GM12878 (cell line): Measurements from ENCODE around the gene ZNF608. TPM values are rescaled to one million over a fixed set of nuclear protein-coding genes. Genes with fewer than 3 reads are reported as not detected.

Experiments
- ATAC-seq: fragments of 200-7000 bp; cut with Tn5 transposase; 3 replicates; pipeline ENCODE4 v1.9.1; 2020; ENCODE audit warnings: mild to moderate bottlenecking, moderate library complexity
- BruUV-seq: library from RNA; stranded (reverse); fragments of 400-500 nt; replicated peaks from 2 replicates; lab custom pipeline; 2021; lab: Mats Ljungman, UMichigan
- CTCF ChIA-PET: fragments of 300-600 bp; sonication (Branson Sonifier 250); formaldehyde crosslinking; extraction: SDS; loops from one replicate; lab custom pipeline; 2021; ENCODE audit warnings: inconsistent platforms; lab: Yijun Ruan, JAX
- POLR2A ChIA-PET: fragments of 350-600 bp; formaldehyde crosslinking; extraction: SDS; loops from one replicate; lab custom pipeline; 2021; ENCODE audit warnings: inconsistent platforms; lab: Charles Lee
- RAD21 ChIA-PET: fragments of 300-600 bp; sonication (Branson Sonifier 250); formaldehyde crosslinking; loops from one replicate; lab custom pipeline; 2023; ENCODE audit warnings: antibody characterized with exemption; ENCODE audit not compliant: unreplicated experiment; lab: Charles Lee
- SMC1A ChIA-PET: fragments of 300-600 bp; sonication (Branson Sonifier 250); formaldehyde crosslinking; loops from one replicate; lab custom pipeline; 2023; ENCODE audit not compliant: unreplicated experiment, uncharacterized antibody; lab: Charles Lee
- DNase-seq: peaks from one replicate; pipeline ENCODE4 v3.0.0-alpha.2; 2011; ENCODE audit warnings: low read depth, low spot score
- FAIRE-seq: peaks from 3 replicates; lab custom pipeline; 2011; peaks lifted over from hg19 to GRCh38; lab: Jason Lieb, UNC
- H2AFZ ChIP-seq: 2 replicates; pipeline ENCODE4 v1.6.0; 2011; ENCODE audit warnings: low read depth, low read length, control low read depth; ENCODE audit not compliant: control insufficient read depth
- H3K27ac ChIP-seq: 2 replicates; pipeline ENCODE4 v1.5.1; 2011; ENCODE audit warnings: control low read depth; ENCODE audit not compliant: control insufficient read depth, insufficient read depth
- H3K27me3 ChIP-seq, 2 experiments: replicated peaks in 1 of 2; 2 replicates each; pipeline versions ENCODE4 v1.6.0 to v1.6.1; 2011; ENCODE audit warnings: low read length in 1 of 2; ENCODE audit not compliant: control insufficient read depth in 2 of 2, insufficient read depth in 2 of 2
- H3K36me3 ChIP-seq, 2 experiments: 2 replicates each; pipeline ENCODE4 v1.5.1; 2011; ENCODE audit warnings: low read length in 1 of 2; ENCODE audit not compliant: control insufficient read depth in 2 of 2, insufficient read depth in 2 of 2
- H3K4me1 ChIP-seq: 2 replicates; pipeline ENCODE4 v1.6.1; 2011; ENCODE audit warnings: mild to moderate bottlenecking, low read length, moderate library complexity, mixed read lengths; ENCODE audit not compliant: control insufficient read depth, insufficient read depth
- H3K4me2 ChIP-seq: 2 replicates; pipeline ENCODE4 v1.6.0; 2011; ENCODE audit warnings: control low read depth; ENCODE audit not compliant: control insufficient read depth, insufficient read depth
- H3K4me3 ChIP-seq: fragments of 200-600 bp; sonication (generic); 2 replicates; pipeline ENCODE4 v1.5.1; 2016
- H3K79me2 ChIP-seq: 2 replicates; pipeline ENCODE4 v1.6.0; 2011; ENCODE audit warnings: low read length; ENCODE audit not compliant: control insufficient read depth, insufficient read depth
- H3K9ac ChIP-seq: 2 replicates; pipeline ENCODE4 v1.8.0; 2011; ENCODE audit warnings: low read length, control low read depth, mixed read lengths; ENCODE audit not compliant: control insufficient read depth, insufficient read depth
- H3K9me3 ChIP-seq: replicated peaks from 3 replicates; pipeline ENCODE4 v1.5.1; 2011; ENCODE audit warnings: mild to moderate bottlenecking, low read length; ENCODE audit not compliant: control insufficient read depth, insufficient read depth
- H4K20me1 ChIP-seq: 2 replicates; pipeline ENCODE4 v1.6.0; 2011; ENCODE audit not compliant: control insufficient read depth, insufficient read depth
- ESRRA ChIP-seq: IDR thresholded peaks from 2 replicates; pipeline ENCODE4 v1.6.1; 2012; ENCODE audit warnings: mild to moderate bottlenecking, low read length, improper control_type of control experiment
- EZH2 ChIP-seq: IDR thresholded peaks from 2 replicates; pipeline ENCODE4 v1.6.1; 2012; ENCODE audit warnings: low read depth, mild to moderate bottlenecking, control low read depth, inconsistent platforms, low read length, borderline replicate concordance; ENCODE audit not compliant: control insufficient read depth
- HSF1 ChIP-seq: fragments of 150-350 bp; IDR thresholded peaks from 2 replicates; pipeline ENCODE4 v1.6.1; 2014; ENCODE audit warnings: mild to moderate bottlenecking, low read depth, low read length
- MYC ChIP-seq: IDR thresholded peaks from 2 replicates; pipeline ENCODE4 v1.6.1; 2011; ENCODE audit warnings: mild to moderate bottlenecking, low read length, moderate library complexity, inconsistent platforms; ENCODE audit not compliant: insufficient read depth, insufficient replicate concordance, insufficient read length, severe bottlenecking
- NFIC ChIP-seq: IDR thresholded peaks from 2 replicates; pipeline ENCODE4 v1.6.1; 2012; ENCODE audit warnings: low read depth, mild to moderate bottlenecking, inconsistent platforms, low read length, moderate library complexity
- NRF1 ChIP-seq: conservative IDR thresholded peaks from 2 replicates; pipeline ENCODE4 v1.6.1; 2011; ENCODE audit warnings: mild to moderate bottlenecking, low read depth, low read length, improper control_type of control experiment
- PAX8 ChIP-seq: fragments of 450-650 bp; IDR thresholded peaks from 2 replicates; pipeline ENCODE4 v1.6.1; 2017; ENCODE audit warnings: mild to moderate bottlenecking, moderate library complexity
- SIX5 ChIP-seq: IDR thresholded peaks from 2 replicates; pipeline ENCODE4 v1.6.1; 2011; ENCODE audit warnings: mild to moderate bottlenecking, low read depth, low read length, moderate library complexity; ENCODE audit not compliant: severe bottlenecking
- SMARCA5 ChIP-seq: fragments of 450-650 bp; IDR thresholded peaks from 2 replicates; pipeline ENCODE4 v1.6.1; 2017; ENCODE audit warnings: mild to moderate bottlenecking
- STAT3 ChIP-seq: IDR thresholded peaks from 2 replicates; pipeline ENCODE4 v1.6.1; 2011; ENCODE audit warnings: low read depth, low read length, improper control_type of control experiment
- SUPT20H ChIP-seq: IDR thresholded peaks from 2 replicates; pipeline ENCODE4 v1.6.1; 2011; ENCODE audit warnings: low read depth, mild to moderate bottlenecking, low read length, moderate library complexity, borderline replicate concordance; ENCODE audit not compliant: control insufficient read depth
- TAF1 ChIP-seq: IDR thresholded peaks from 2 replicates; pipeline ENCODE4 v1.6.1; 2011; ENCODE audit warnings: mild to moderate bottlenecking, low read depth, low read length, borderline replicate concordance
- USF1 ChIP-seq: IDR thresholded peaks from 2 replicates; pipeline ENCODE4 v1.6.1; 2011; ENCODE audit warnings: borderline replicate concordance, low read depth, mild to moderate bottlenecking, moderate library complexity, mixed read lengths, low read length; ENCODE audit not compliant: insufficient read depth; ENCODE audit errors: extremely low read length
- ZNF687 ChIP-seq: fragments of 450-650 bp; IDR thresholded peaks from 2 replicates; pipeline ENCODE4 v1.6.1; 2017; ENCODE audit warnings: mild to moderate bottlenecking, moderate library complexity
- ZSCAN29 ChIP-seq: fragments of 450-650 bp; IDR thresholded peaks from 2 replicates; pipeline ENCODE4 v1.6.1; 2017; ENCODE audit warnings: mild to moderate bottlenecking, moderate library complexity
- WGBS: methylation state at CpG from one replicate; pipeline ENCODE4 v1.1.6; 2016; ENCODE audit warnings: low lambda C conversion rate; ENCODE audit not compliant: insufficient replicate concordance, insufficient coverage; ENCODE audit errors: missing lambda C conversion rate; 5-methylcytosine and 5-hydroxymethylcytosine counted together
- in situ Hi-C: fragments of 300-500 bp; cut with MboI; formaldehyde crosslinking; loops from 9 replicates; pipeline ENCODE4 v1.14.3; 2018; ENCODE audit warnings: mixed read lengths
- intact Hi-C: fragments of 100-400 bp; cut with micrococcal nuclease; formaldehyde crosslinking; loops from one replicate; pipeline ENCODE4 v1.14.2; 2022; ENCODE audit not compliant: unreplicated experiment
- polyA plus RNA-seq, 11 experiments: library from polyadenylated mRNA; depleted of rRNA in 4 of 11; unstranded in 6 of 11; stranded (reverse) in 5 of 11; fragments of >200 nt; fragmentation: Nextera tagmentation in 4 of 11; fragmentation: Illumina TruSeq in 1 of 11; extraction: Ambion mirVana in 4 of 11; extraction: Trizol in 1 of 11; gene quantifications; 1 replicate in 1 of 11; 2 replicates in 10 of 11; pipeline versions ENCODE4 v1.2.1 to v1.2.3, GENCODE V29; 2011 to 2016; ENCODE audit warnings: inconsistent platforms in 2 of 11, missing spikeins in 2 of 11, low read depth in 1 of 11
- total RNA-seq, 4 experiments: library from RNA; depleted of rRNA in 3 of 4; stranded (reverse); fragments of >200 nt in 3 of 4; fragmentation: Illumina TruSeq in 1 of 4; extraction: Trizol in 1 of 4; gene quantifications; 2 replicates each; pipeline versions ENCODE4 v1.2.1 to v1.2.3, GENCODE V29; 2013 to 2021

The ZNF608 gene
- total and polyA plus RNA-seq, 10 of the 15 experiments (the other 5 are each of a cell fraction or from before 2014, with no cell fraction given): 0.19 to 6.7 (median 0.64) TPM

GRCh38 chr5:124780011-124780410 is 33.6 kb upstream of the ZNF608 start:
- ATAC-seq: no peak
- Histone ChIP-seq H3K4me1 (no peaks in the 10 kb centered on the region), H4K20me1 (no peaks in the 10 kb centered on the region), H3K27ac (no peak overlapping the region), H3K27me3 (no peaks in the 10 kb centered on the region), H3K9me3 (no peaks in the 10 kb centered on the region; the same call in 2 of the 3 replicates), H3K9ac (no peak overlapping the region), H3K4me3 (no peak overlapping the region), H3K4me2 (no peak overlapping the region), H3K36me3 (no peaks in the 10 kb centered on the region), H3K79me2 (no peaks in the 10 kb centered on the region), H2AFZ (no peak overlapping the region)
- intact Hi-C loops (no loop called here), in situ Hi-C loops (no loop called here)
- no TSS peak for BruUV-seq
- ChIA-PET CTCF (no interaction called here), POLR2A (no interaction called here), RAD21 (no interaction called here), SMC1A (no interaction called here)
- 56% methylated on average over 4 of the region's 4 CpGs for WGBS
- DNase-seq: no peak
- no peak for FAIRE-seq
- TF ChIP-seq USF1 (no peak), ESRRA (no peak), NRF1 (no peak), PAX8 (no peak), SIX5 (no peak), ZNF687 (no peak), STAT3 (no peak), NFIC (no peak), SMARCA5 (no peak), TAF1 (no peak), MYC (no peak), EZH2 (no peak), HSF1 (no peak), SUPT20H (no peak), ZSCAN29 (no peak)
